Stimulated activated CD4-positive, alpha-beta T cell treated with anti-CD3 and anti-CD28 coated beads, Interleukin-4, amount 100 ng/mL, for 4 hours (primary cell): ENCODE measurements around the gene APOBEC3H.

Experiments
- DNase-seq, 2 experiments: peaks; one replicate each; pipeline ENCODE4 v3.0.0-alpha.2; 2020

The APOBEC3H gene

GRCh38 chr22:39114112-39114511 lies 17.1 kb downstream of the APOBEC3H start:
- DNase-seq, result no peak

GRCh38 chr22:39115570-39115969 lies 18.5 kb downstream of the APOBEC3H start:
- DNase-seq, result no peak

DNA sequence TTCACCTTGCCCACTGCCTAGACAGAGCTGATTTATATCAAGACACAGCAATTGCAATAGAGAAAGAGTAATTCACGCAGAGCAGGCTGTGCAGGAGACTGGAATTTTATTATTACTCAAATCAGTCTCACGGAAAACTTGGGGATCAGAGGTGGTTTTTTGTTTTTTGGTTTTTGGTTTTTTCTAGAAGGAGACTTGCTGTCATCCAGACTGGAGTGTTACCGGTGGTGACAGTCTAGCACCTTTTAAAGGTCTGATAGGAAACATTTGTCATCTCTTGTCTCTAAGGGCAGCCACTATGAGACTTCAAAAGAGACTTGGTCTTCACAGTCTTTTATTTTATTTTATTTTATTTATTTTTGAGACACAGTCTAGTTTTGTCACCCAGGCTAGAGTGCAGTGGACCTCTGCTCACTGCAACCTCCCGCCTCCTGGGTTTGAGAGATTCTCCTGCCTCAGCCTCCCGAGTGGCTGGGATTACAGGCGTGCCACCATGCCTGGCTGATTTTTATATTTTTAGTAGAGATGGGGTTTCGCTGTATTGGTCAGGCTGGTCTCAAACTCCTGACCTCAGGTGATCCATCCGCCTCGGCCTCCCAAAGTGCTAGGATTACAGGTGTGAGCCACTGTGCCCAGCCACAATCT lies 19.1 kb downstream of the APOBEC3H start:
- DNase-seq, result no peak

GRCh38 chr22:39117585-39118191 lies 20.6 kb downstream of the APOBEC3H start:
- peak; percentile 48 to 75 for DNase-seq

DNA sequence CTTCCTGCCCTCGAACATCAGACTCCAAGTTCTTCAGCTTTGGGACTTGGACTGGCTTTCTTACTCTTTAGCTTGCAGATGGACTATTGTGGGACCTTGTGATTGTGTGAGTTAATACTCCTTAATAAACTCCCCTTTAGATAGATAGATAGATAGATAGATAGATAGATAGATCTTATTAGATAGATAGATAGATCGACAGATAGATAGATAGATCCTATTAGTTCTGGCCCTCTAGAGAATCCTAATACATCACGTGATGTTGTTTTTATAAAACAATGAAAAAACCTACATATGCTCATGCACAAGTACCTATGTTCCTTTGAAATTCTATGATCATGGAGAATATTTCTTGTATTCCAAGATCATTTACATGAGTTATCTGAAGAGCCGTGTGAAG lies 23.9 kb downstream of the APOBEC3H start:
- DNase-seq, result no peak

DNA sequence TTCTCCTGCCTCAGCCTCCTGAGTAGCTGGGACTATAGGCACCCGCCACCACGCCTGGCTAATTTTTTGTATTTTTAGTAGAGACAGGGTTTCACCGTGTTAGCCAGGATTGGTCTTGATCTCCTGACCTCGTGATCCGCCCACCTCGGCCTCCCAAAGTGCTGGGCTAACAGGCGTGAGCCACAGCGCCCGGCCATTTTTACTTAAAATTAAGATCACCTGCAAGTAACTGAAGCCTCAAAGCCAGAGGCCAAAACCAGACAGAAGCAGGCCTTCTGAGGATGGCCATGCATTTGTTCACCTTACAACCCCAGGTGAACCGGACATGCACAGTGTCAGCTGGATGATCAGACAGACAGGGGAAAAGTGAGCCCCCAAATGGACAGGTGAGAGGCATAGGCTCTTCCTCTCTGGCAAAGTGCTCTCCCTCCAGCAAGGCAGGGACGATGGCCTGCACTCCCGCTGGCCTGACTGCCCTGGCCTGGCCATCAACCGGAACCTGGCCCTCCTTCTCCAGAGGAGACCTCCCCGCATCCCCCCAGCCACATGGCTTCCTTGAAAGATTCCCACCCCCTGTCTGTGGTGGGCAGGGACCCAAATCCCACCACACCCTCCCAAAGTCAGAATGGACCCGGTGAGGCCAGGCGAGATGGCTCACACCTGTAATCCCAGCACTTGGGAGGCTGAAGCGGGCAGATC lies 25.9 kb downstream of the APOBEC3H start:
- no peak for DNase-seq

GRCh38 chr22:39123751-39124581 lies 26.9 kb downstream of the APOBEC3H start:
- DNase-seq, result no peak

- DNase-seq, result no peak
Measured at GRCh38 chr22:39125622-39126021, 28.6 kb downstream of the APOBEC3H start.

GRCh38 chr22:39128508-39128907 lies 31.5 kb downstream of the APOBEC3H start:
- no peak for DNase-seq

DNA sequence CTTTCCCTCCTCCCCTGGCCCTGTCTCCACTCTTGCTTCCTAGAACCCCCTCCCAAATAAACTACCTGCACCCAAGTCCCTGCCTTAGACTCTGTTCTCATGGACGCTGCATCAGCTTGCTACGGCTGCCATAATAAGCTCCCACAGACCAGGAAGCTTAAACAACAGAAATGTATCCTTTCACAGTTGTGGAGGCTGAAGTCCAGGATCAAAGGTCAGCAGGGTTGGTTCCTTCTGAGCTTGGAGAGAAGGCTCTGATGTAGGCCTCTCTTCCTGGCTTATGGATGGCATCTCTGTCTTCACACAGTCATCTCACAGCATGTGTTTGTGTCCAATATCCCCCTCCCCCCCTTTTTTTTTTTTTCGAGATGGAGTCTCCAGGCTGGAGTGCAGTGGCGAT lies 32.0 kb downstream of the APOBEC3H start:
- DNase-seq, result no peak

DNA sequence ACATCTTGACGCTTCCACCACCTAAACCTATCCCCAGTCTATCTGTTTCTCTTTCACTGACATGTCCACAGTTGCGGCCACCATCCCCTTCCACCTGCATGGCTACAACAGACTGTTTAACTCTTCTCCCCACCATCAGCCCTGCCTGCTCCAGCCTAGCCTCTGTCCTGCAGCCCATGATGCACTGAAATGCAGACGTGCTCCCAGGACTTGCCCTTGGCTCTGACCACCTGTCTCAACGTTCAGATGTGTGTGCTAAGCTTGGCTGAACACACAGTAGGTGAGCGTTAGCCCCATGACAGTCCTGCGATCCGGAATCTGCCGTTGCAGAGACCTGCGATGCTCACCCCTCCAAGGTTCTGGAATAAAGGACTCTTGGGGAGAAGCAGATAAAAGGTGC lies 32.7 kb downstream of the APOBEC3H start:
- DNase-seq, result no peak

- DNase-seq, result no peak
Measured at GRCh38 chr22:39130152-39130704, 33.2 kb downstream of the APOBEC3H start.

- DNase-seq, result no peak
Measured at GRCh38 chr22:39130892-39131855, 34.1 kb downstream of the APOBEC3H start.

GRCh38 chr22:39132281-39132680 lies 35.2 kb downstream of the APOBEC3H start:
- DNase-seq, result no peak

- no peak for DNase-seq
Measured at GRCh38 chr22:39132871-39133524, 36.0 kb downstream of the APOBEC3H start.

GRCh38 chr22:39133871-39134270 lies 36.8 kb downstream of the APOBEC3H start:
- DNase-seq, result no peak

DNA sequence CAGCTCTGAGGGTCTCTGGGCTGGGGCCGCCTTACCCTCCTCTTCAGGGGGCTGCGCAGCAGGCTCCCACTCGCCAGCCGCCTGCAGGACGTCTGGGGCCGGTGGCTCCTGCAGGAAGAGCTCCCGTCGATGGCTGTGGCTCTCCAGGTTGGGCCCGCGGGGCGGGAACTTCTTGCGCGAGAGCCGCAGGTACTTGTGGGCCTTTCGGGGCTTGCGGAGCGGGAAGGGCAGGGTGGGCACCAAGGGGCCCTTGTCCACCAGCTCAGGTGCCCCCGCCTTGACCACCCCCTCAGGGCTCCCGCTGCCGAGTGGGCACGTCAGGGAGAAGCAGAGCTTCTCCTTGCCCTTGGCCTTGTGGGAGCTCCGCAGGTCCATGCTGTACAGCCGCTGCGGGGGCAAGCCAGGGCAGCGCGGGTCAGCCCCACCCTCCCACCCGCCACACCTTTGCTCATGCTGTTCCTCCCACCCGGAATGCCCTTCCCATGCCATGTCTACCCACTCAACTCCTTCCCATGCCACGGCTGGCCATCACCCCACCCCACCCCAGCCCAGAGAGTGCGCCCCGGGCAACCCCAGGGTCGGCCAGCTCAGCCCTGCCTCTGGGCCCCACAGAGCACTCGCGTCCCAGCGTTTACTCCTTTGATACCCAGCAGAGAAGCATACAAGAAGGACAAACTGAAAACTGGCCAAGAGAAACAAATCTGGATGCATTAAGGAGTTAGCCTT lies 37.5 kb downstream of the APOBEC3H start:
- DNase-seq, result no peak

DNA sequence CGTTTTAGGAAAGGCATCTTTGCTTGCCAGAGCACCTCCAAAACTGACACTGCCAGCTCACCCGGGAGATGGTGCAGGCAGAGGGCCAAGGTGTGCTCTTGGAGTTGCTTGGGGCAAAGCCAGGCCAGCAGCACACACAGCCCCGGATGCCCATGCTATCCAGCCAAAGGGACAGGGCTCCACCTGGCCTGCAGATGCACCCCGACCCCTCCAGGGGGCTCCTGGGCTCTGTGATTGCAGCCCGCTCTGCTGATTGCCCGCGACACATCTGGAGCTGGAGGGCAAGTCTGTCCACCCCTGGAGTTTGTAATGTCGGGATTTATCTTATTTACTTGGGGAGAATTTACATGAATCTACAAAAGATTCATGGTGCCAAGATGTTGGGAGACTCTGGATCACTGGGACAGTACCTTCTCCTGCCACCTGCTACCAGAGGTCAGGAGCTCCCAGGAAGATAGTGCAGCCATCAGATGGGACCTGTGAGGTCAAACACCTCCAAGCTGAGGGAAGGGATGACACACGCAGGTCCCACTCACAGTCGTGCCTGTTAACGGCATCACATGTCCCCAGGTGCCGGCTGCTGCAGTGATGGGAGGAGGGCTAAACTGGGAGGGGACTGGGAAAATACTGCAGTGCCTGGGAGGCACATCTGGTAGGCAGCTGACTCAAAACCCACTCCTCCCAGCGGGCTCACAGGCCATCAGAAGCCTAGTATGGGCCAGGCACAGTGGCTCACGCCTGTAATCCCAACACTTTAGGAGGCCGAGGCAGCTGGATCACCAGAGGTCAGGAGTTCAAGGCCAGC lies 38.2 kb downstream of the APOBEC3H start:
- DNase-seq, result peak in 1 of 2 experiments; percentile 32

GRCh38 chr22:39136317-39136716 lies 39.3 kb downstream of the APOBEC3H start:
- DNase-seq, result no peak
